Hepatocyte (in vitro differentiated cells): ENCODE measurements around the gene INSL3.

ENCODE experiments used
- EZH2 ChIP-seq: fragments of 200-600 bp; sonication (generic); IDR thresholded peaks from 2 replicates; pipeline ENCODE4 v1.6.1; 2016; ENCODE audit warnings: antibody characterized with exemption, mild to moderate bottlenecking, borderline replicate concordance
- TF ChIP-seq, protein P1 (sequence below): fragments of 200-600 bp; sonication (generic); IDR thresholded peaks from 2 replicates; pipeline ENCODE4 v1.5.1; 2016; ENCODE audit warnings: antibody characterized with exemption, mild to moderate bottlenecking; ENCODE audit not compliant: poor library complexity

DNA sequence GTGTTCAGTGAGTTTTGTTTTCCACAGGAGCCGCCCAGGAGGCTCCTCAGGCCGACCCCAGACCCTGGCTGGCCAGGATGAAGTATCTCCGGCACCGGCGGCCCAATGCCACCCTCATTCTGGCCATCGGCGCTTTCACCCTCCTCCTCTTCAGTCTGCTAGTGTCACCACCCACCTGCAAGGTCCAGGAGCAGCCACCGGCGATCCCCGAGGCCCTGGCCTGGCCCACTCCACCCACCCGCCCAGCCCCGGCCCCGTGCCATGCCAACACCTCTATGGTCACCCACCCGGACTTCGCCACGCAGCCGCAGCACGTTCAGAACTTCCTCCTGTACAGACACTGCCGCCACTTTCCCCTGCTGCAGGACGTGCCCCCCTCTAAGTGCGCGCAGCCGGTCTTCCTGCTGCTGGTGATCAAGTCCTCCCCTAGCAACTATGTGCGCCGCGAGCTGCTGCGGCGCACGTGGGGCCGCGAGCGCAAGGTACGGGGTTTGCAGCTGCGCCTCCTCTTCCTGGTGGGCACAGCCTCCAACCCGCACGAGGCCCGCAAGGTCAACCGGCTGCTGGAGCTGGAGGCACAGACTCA lies 13.5 kb downstream of the INSL3 start:
- TF ChIP-seq, protein P1, sequence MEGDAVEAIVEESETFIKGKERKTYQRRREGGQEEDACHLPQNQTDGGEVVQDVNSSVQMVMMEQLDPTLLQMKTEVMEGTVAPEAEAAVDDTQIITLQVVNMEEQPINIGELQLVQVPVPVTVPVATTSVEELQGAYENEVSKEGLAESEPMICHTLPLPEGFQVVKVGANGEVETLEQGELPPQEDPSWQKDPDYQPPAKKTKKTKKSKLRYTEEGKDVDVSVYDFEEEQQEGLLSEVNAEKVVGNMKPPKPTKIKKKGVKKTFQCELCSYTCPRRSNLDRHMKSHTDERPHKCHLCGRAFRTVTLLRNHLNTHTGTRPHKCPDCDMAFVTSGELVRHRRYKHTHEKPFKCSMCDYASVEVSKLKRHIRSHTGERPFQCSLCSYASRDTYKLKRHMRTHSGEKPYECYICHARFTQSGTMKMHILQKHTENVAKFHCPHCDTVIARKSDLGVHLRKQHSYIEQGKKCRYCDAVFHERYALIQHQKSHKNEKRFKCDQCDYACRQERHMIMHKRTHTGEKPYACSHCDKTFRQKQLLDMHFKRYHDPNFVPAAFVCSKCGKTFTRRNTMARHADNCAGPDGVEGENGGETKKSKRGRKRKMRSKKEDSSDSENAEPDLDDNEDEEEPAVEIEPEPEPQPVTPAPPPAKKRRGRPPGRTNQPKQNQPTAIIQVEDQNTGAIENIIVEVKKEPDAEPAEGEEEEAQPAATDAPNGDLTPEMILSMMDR: no peak
- no peak for TF ChIP-seq EZH2
